HG03439 (cell line): ENCODE results near the gene NDFIP1.
A peak's percentile ranks its signal among the peaks of the same experiment; 100 is the strongest.

Experiments used
- ATAC-seq: cut with Tn5 transposase; IDR thresholded peaks from one replicate; pipeline ENCODE4 v1.9.1; 2021; ENCODE audit warnings: mild to moderate bottlenecking, moderate library complexity; ENCODE audit not compliant: unreplicated experiment

Gene NDFIP1

GRCh38 chr5:142117579-142118151, 9.1 kb downstream of the NDFIP1 start:
- ATAC-seq, result no peak

- no peak for ATAC-seq
These were observed 9.6 kb downstream of the NDFIP1 start for GRCh38 chr5:142118155-142118686.

GRCh38 chr5:142119051-142119625, 10.6 kb downstream of the NDFIP1 start:
- no peak for ATAC-seq

GRCh38 chr5:142120247-142120935, 11.8 kb downstream of the NDFIP1 start:
- ATAC-seq, result no peak

- ATAC-seq, result no peak
These were observed 13.5 kb downstream of the NDFIP1 start for GRCh38 chr5:142122121-142122520.

- no peak for ATAC-seq
These were observed 16.8 kb downstream of the NDFIP1 start for GRCh38 chr5:142125378-142125777.

GRCh38 chr5:142125963-142126362, 17.4 kb downstream of the NDFIP1 start:
- no peak for ATAC-seq

- ATAC-seq, result no peak
These were observed 20.2 kb downstream of the NDFIP1 start for GRCh38 chr5:142128675-142129208.

- ATAC-seq, result no peak
These were observed 21.0 kb downstream of the NDFIP1 start for GRCh38 chr5:142129446-142130066.

- ATAC-seq, result no peak
These were observed 22.8 kb downstream of the NDFIP1 start for GRCh38 chr5:142131394-142131793.

GRCh38 chr5:142132916-142133315, 24.3 kb downstream of the NDFIP1 start:
- no peak for ATAC-seq

GRCh38 chr5:142133330-142134206, 25.0 kb downstream of the NDFIP1 start:
- ATAC-seq, result no peak

GRCh38 chr5:142134331-142135010, 25.9 kb downstream of the NDFIP1 start:
- ATAC-seq, result no peak

GRCh38 chr5:142141463-142141862, 32.9 kb downstream of the NDFIP1 start:
- ATAC-seq, result no peak

- ATAC-seq, result no peak
These were observed 35.3 kb downstream of the NDFIP1 start for GRCh38 chr5:142143878-142144277.

GRCh38 chr5:142145106-142145900, 36.7 kb downstream of the NDFIP1 start:
- peak; percentile 80 for ATAC-seq

GRCh38 chr5:142149363-142149762, 40.8 kb downstream of the NDFIP1 start:
- no peak for ATAC-seq

GRCh38 chr5:142150431-142150830, 41.9 kb downstream of the NDFIP1 start:
- no peak for ATAC-seq
